Measurements from ENCODE around the gene MAP7D3. TPM values are rescaled to one million over a fixed set of nuclear protein-coding genes. Genes with fewer than 3 reads are reported as not detected.

Gene MAP7D3
- total and polyA plus RNA-seq, 10 of the 15 experiments (the other 5 are each of a cell fraction or from before 2014, with no cell fraction given), result 9.1 to 24.0 (median 11.0) TPM

- H3K27ac ChIP-seq (ENCODE audit: control insufficient read depth, insufficient read depth), result no peak overlapping the region
- no peaks in the 10 kb centered on the region for H3K9me3 ChIP-seq (replicated peaks; ENCODE audit: control insufficient read depth, insufficient read depth, low read length)
- 49% methylated on average over 3 of the region's 3 CpGs for WGBS (ENCODE audit: insufficient coverage, insufficient replicate concordance, low lambda C conversion rate, missing lambda C conversion rate)
- intact Hi-C loops (cut with micrococcal nuclease; ENCODE audit: unreplicated experiment), result no loop called here
- no peak overlapping the region for H3K4me2 ChIP-seq (ENCODE audit: control insufficient read depth, insufficient read depth)
- ATAC-seq (no peak), DNase-seq (ENCODE audit: low read depth, low spot score) (no peak), FAIRE-seq (no peak)
- no peaks in the 10 kb centered on the region for H3K4me1 ChIP-seq (ENCODE audit: control insufficient read depth, insufficient read depth, low read length)
- no peak overlapping the region for H2AFZ ChIP-seq (ENCODE audit: control insufficient read depth, low read depth, low read length)
- no peaks in the 10 kb centered on the region for H3K79me2 ChIP-seq (ENCODE audit: control insufficient read depth, insufficient read depth, low read length)
- no peak overlapping the region for H3K4me3 ChIP-seq
- no peaks in the 10 kb centered on the region for H3K27me3 ChIP-seq (replicated peaks in 1 of 2; ENCODE audit: control insufficient read depth in 2 of 2, insufficient read depth in 2 of 2, low read length in 1 of 2)
- H3K9ac ChIP-seq (ENCODE audit: control insufficient read depth, insufficient read depth, low read length), result no peak overlapping the region
- ChIA-PET CTCF (no interaction called here), RAD21 (ENCODE audit: unreplicated experiment) (no interaction called here), POLR2A (no interaction called here), SMC1A (ENCODE audit: uncharacterized antibody, unreplicated experiment) (no interaction called here)
- H3K36me3 ChIP-seq (ENCODE audit: control insufficient read depth in 2 of 2, insufficient read depth in 2 of 2, low read length in 1 of 2), result peaks cover 0 to 5% of the 10 kb centered on the region in 2 experiments; a peak in 1 of 4 replicates
- BruUV-seq (replicated peaks), result no TSS peak
- H4K20me1 ChIP-seq (ENCODE audit: control insufficient read depth, insufficient read depth), result no peaks in the 10 kb centered on the region
- in situ Hi-C loops (cut with MboI), result no loop called here
- TF ChIP-seq MYB (IDR thresholded peaks at IDR 0.05; ENCODE audit: borderline replicate concordance, low read depth, low read length) (no peak), PBX3 (IDR thresholded peaks at IDR 0.05; ENCODE audit: insufficient replicate concordance, low read depth, low read length) (no peak), ATF3 (IDR thresholded peaks at IDR 0.05; ENCODE audit: borderline replicate concordance, extremely low read depth, low read depth, low read length) (no peak), NRF1 (conservative IDR thresholded peaks at IDR 0.05; ENCODE audit: low read depth, low read length) (no peak), RAD21 (IDR thresholded peaks at IDR 0.05; ENCODE audit: insufficient read depth, low read depth, low read length) (no peak)
Measured at GRCh38 chrX:136220951-136221350, 30.2 kb downstream of the MAP7D3 start.

- Histone ChIP-seq H3K27ac (ENCODE audit: control insufficient read depth, insufficient read depth) (no peak overlapping the region), H3K79me2 (ENCODE audit: control insufficient read depth, insufficient read depth, low read length) (no peaks in the 10 kb centered on the region), H3K4me1 (ENCODE audit: control insufficient read depth, insufficient read depth, low read length) (no peaks in the 10 kb centered on the region), H3K4me2 (ENCODE audit: control insufficient read depth, insufficient read depth) (no peak overlapping the region), H3K27me3 (replicated peaks in 1 of 2; ENCODE audit: control insufficient read depth in 2 of 2, insufficient read depth in 2 of 2, low read length in 1 of 2) (no peaks in the 10 kb centered on the region), H3K4me3 (no peak overlapping the region), H2AFZ (ENCODE audit: control insufficient read depth, low read depth, low read length) (no peak overlapping the region), H3K9me3 (replicated peaks; ENCODE audit: control insufficient read depth, insufficient read depth, low read length) (no peaks in the 10 kb centered on the region), H4K20me1 (ENCODE audit: control insufficient read depth, insufficient read depth) (no peaks in the 10 kb centered on the region), H3K36me3 (ENCODE audit: control insufficient read depth in 2 of 2, insufficient read depth in 2 of 2, low read length in 1 of 2) (peaks cover 0 to 5% of the 10 kb centered on the region in 2 experiments; a peak in 1 of 4 replicates), H3K9ac (ENCODE audit: control insufficient read depth, insufficient read depth, low read length) (no peak overlapping the region)
- no peak for DNase-seq (ENCODE audit: low read depth, low spot score)
- 38% methylated on average over 4 of the region's 4 CpGs for WGBS (ENCODE audit: insufficient coverage, insufficient replicate concordance, low lambda C conversion rate, missing lambda C conversion rate)
- no TSS peak for BruUV-seq (replicated peaks)
- TF ChIP-seq IKZF2 (IDR thresholded peaks at IDR 0.05), result no peak
- no peak for TF ChIP-seq NFIC (IDR thresholded peaks at IDR 0.05; ENCODE audit: low read depth, low read length)
- TF ChIP-seq SP1 (IDR thresholded peaks at IDR 0.05; ENCODE audit: low read depth, low read length), result no peak
- intact Hi-C loops (cut with micrococcal nuclease; ENCODE audit: unreplicated experiment), result no loop called here
- FAIRE-seq, result no peak
- in situ Hi-C loops (cut with MboI), result no loop called here
- SMC1A ChIA-PET (ENCODE audit: uncharacterized antibody, unreplicated experiment), result no interaction called here
- no peak for ATAC-seq
- RAD21 ChIA-PET (ENCODE audit: unreplicated experiment), result no interaction called here
- POLR2A ChIA-PET, result no interaction called here
- CTCF ChIA-PET, result no interaction called here
Measured at GRCh38 chrX:136220540-136220939, 30.7 kb downstream of the MAP7D3 start.

Measured in GM12878 (cell line).